Bronchus fibroblast of lung (primary cell): ENCODE measurements around the gene KCNQ1OT1. TPM values are rescaled to one million over a fixed set of nuclear protein-coding genes. Genes with fewer than 3 reads are reported as not detected.

Experiments
- total RNA-seq: library from RNA; depleted of rRNA; stranded (reverse); fragments of >200 nt; gene quantifications from 2 replicates; pipeline ENCODE4 v1.2.3, GENCODE V29; 2015

KCNQ1OT1 gene
- 0.30 and 0.50 TPM in 2 replicates for total RNA-seq

GRCh38 chr11:2699531-2700414, at the start of gene KCNQ1OT1:
TSS of gene KCNQ1OT1 (minus strand) at chr11:2699994.

Other genes with a start within 250 kb of the KCNQ1OT1 start
- 28.2 and 31.4 TPM in 2 replicates for gene CDKN1C, start 185.8 kb upstream of the KCNQ1OT1 start, total RNA-seq
- 67.4 and 71.9 TPM in 2 replicates for gene PHLDA2, start 229.4 kb upstream of the KCNQ1OT1 start, total RNA-seq